Mucosa of rectum (tissue), 2 donors: ENCODE measurements around the gene ZFAND5.

ENCODE experiments used
- H3K27ac ChIP-seq, 2 donors: one replicate each; pipeline ENCODE4 v1.7.0; 2013; ENCODE audit warnings: inconsistent platforms in 2 of 2, low read depth in 2 of 2, low read length in 2 of 2
- H3K27me3 ChIP-seq, 2 donors: one replicate each; pipeline ENCODE4 v1.7.0; 2013; ENCODE audit warnings: low read length in 2 of 2; ENCODE audit not compliant: control insufficient read depth in 2 of 2, insufficient read depth in 2 of 2
- H3K36me3 ChIP-seq, 2 donors: one replicate each; pipeline ENCODE4 v1.7.0; 2013; ENCODE audit warnings: low read length in 2 of 2; ENCODE audit not compliant: control insufficient read depth in 2 of 2, insufficient read depth in 2 of 2
- H3K4me1 ChIP-seq, 2 donors: one replicate each; pipeline ENCODE4 v1.7.0; 2013; ENCODE audit warnings: low read length in 2 of 2, mild to moderate bottlenecking in 1 of 2; ENCODE audit not compliant: control insufficient read depth in 2 of 2, insufficient read depth in 2 of 2
- H3K4me3 ChIP-seq, 2 donors: one replicate each; pipeline ENCODE4 v1.7.0; 2013; ENCODE audit warnings: low read length in 2 of 2
- H3K9ac ChIP-seq, 2 donors: one replicate each; pipeline ENCODE4 v1.7.0; 2013; ENCODE audit warnings: low read length in 2 of 2, low read depth in 1 of 2, mild to moderate bottlenecking in 1 of 2
- H3K9me3 ChIP-seq, 2 donors: one replicate each; pipeline ENCODE4 v1.7.0; 2013; ENCODE audit warnings: low read length in 2 of 2; ENCODE audit not compliant: control insufficient read depth in 2 of 2
- donor health status: healthy.
- donor health status: Normal muscosa, but diverticular disease.

ZFAND5 gene

GRCh38 chr9:72394066-72394465, 29.1 kb upstream of the ZFAND5 start:
- Histone ChIP-seq H3K27me3 (no peaks in the 10 kb centered on the region), H3K36me3 (no peaks in the 10 kb centered on the region), H3K4me3 (no peak overlapping the region), H3K4me1 (peaks cover 0 to 6% of the 10 kb centered on the region in 2 donors), H3K27ac (no peak overlapping the region), H3K9ac (no peak overlapping the region), H3K9me3 (no peaks in the 10 kb centered on the region)

DNA sequence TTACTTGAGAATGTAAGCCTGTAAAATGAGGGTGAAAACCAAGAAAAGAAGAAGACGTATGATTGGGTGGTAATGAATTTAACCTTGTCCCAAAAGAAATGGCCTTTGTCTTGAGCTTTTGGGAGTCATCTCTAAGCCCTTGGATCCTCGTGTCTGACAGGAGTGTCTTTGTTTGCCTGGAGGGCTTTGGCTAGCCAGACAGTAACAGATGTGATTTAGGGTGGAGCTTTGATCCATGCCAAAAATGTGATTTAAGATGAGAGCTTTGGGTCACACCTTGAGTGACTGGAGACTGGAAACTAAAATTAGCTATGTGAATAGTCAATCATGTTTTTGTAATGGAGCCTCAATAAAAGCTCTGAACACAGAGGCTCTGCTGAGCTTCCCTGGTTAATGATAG, 25.9 kb upstream of the ZFAND5 start:
- no peaks in the 10 kb centered on the region for H3K9me3 ChIP-seq

DNA sequence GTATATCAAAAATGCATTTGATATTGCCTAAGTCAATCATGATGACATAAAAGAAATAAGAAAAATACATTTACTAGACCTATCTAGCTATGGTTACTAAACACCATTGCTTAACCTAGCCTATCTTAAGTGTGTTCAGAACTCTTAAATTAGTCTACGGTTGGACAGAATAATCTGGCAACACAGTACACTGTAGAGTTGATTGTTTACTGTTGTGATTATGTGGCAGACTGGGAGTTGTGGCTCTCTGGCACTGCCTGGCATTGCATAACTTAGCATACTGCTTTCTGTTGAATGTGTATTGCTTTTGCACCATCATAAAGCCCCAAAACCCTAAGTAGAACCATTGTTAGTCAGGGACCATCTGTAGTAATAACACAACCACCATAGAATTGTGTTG, 21.2 kb upstream of the ZFAND5 start:
- Histone ChIP-seq H3K9ac (no peak overlapping the region), H3K36me3 (no peaks in the 10 kb centered on the region), H3K4me1 (no peaks in the 10 kb centered on the region), H3K9me3 (no peaks in the 10 kb centered on the region), H3K27me3 (no peaks in the 10 kb centered on the region), H3K27ac (no peak overlapping the region), H3K4me3 (no peak overlapping the region)

More for the DNA sequence above, 25.9 kb upstream of the ZFAND5 start:
- Histone ChIP-seq H3K4me3 (no peak overlapping the region), H3K27ac (no peak overlapping the region), H3K27me3 (no peaks in the 10 kb centered on the region), H3K36me3 (no peaks in the 10 kb centered on the region), H3K9ac (no peak overlapping the region), H3K4me1 (no peaks in the 10 kb centered on the region)

- Histone ChIP-seq H3K9ac (no peak overlapping the region), H3K9me3 (no peaks in the 10 kb centered on the region), H3K4me3 (no peak overlapping the region), H3K27me3 (no peaks in the 10 kb centered on the region), H3K36me3 (no peaks in the 10 kb centered on the region), H3K4me1 (no peaks in the 10 kb centered on the region), H3K27ac (no peak overlapping the region)
Measured at GRCh38 chr9:72384710-72385485, 19.9 kb upstream of the ZFAND5 start.

- Histone ChIP-seq H3K9ac (no peak overlapping the region), H3K27ac (no peak overlapping the region), H3K9me3 (no peaks in the 10 kb centered on the region), H3K27me3 (no peaks in the 10 kb centered on the region), H3K4me3 (no peak overlapping the region), H3K36me3 (no peaks in the 10 kb centered on the region), H3K4me1 (no peaks in the 10 kb centered on the region)
Measured at GRCh38 chr9:72383978-72384709, 19.1 kb upstream of the ZFAND5 start.

DNA sequence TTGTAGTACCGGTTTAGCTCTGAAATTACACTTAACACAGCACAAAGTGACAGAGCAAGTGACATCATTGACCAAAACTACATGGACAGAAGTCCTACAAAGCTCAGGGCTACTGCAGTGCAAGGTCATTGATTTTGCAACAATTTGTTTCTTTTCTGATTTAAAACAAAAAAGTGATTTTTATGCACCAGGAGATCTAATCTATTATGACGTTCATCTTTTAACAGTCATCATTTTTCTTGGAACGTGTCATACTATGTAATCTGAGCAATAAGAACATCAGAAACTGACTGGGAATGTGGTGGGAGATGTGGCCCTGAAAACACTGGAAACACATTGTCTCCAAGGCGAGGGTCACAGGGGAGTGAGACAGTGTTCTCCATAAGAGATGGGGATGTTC, 17.4 kb upstream of the ZFAND5 start:
- no peak overlapping the region for H3K27ac ChIP-seq
- no peaks in the 10 kb centered on the region for H3K9me3 ChIP-seq
- no peaks in the 10 kb centered on the region for H3K27me3 ChIP-seq
- no peak overlapping the region for H3K9ac ChIP-seq
- H3K4me3 ChIP-seq: no peak overlapping the region
- no peaks in the 10 kb centered on the region for H3K4me1 ChIP-seq
- no peaks in the 10 kb centered on the region for H3K36me3 ChIP-seq

DNA sequence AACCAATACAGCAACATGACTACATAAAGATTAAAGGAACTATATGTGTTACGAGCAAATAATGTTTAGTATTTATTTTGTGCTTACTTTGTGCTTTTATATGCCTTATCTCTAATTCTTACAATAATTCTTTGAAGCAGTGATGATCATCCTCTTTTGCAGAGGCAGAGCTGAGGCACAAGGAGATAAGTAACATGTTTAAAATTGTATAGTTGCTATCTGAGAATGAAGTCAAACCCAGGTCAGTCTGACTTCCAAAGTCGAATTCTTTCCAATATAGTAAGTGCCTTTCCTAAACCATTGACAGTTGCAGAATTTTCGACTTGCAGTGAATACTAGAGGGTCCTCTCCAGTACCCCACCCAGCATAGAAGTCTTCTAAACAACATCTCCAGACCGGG, 12.0 kb upstream of the ZFAND5 start:
- Histone ChIP-seq H3K9ac (no peak overlapping the region), H3K4me3 (no peak overlapping the region), H3K4me1 (no peaks in the 10 kb centered on the region), H3K9me3 (no peaks in the 10 kb centered on the region), H3K36me3 (no peaks in the 10 kb centered on the region), H3K27me3 (no peaks in the 10 kb centered on the region), H3K27ac (no peak overlapping the region)

- H3K9ac ChIP-seq: no peak overlapping the region
- H3K9me3 ChIP-seq: no peaks in the 10 kb centered on the region
- H3K27ac ChIP-seq: no peak overlapping the region
- no peaks in the 10 kb centered on the region for H3K36me3 ChIP-seq
- no peak overlapping the region for H3K4me3 ChIP-seq
- H3K27me3 ChIP-seq: no peaks in the 10 kb centered on the region
- H3K4me1 ChIP-seq: no peaks in the 10 kb centered on the region
Measured at GRCh38 chr9:72371151-72371550, 6.1 kb upstream of the ZFAND5 start.

- peaks cover 17 to 22% of the 10 kb centered on the region in 2 donors for H3K4me1 ChIP-seq
- no peaks in the 10 kb centered on the region for H3K9me3 ChIP-seq
- H3K4me3 ChIP-seq: peak overlapping the region; percentile 78 to 90
- H3K9ac ChIP-seq: peak overlapping the region; percentile 99 to 100
- peak overlapping the region; percentile 100 for H3K27ac ChIP-seq
- H3K36me3 ChIP-seq: peaks cover 0 to 3% of the 10 kb centered on the region in 2 donors
- no peaks in the 10 kb centered on the region for H3K27me3 ChIP-seq
Measured at GRCh38 chr9:72365525-72366256, 683 bp upstream of the ZFAND5 start.
